Lower lobe of right lung (tissue), 2 donors: ENCODE data around the gene TBC1D17. TPM values are rescaled to one million over a fixed set of nuclear protein-coding genes. Genes with fewer than 3 reads are reported as not detected.

Experiments used
- ATAC-seq, 2 donors: fragments of 200-7000 bp; cut with Tn5 transposase; one replicate each; pipeline ENCODE4 v1.9.1; 2020 to 2022; ENCODE audit warnings: mild to moderate bottlenecking in 2 of 2, moderate library complexity in 2 of 2
- DNase-seq: peaks from one replicate; pipeline ENCODE4 v3.0.0-alpha.2; 2020
- H3K27ac ChIP-seq: fragments of 200-600 bp; one replicate; pipeline ENCODE4 v1.8.0; 2022
- H3K27me3 ChIP-seq: fragments of 200-600 bp; one replicate; pipeline ENCODE4 v1.8.0; 2022; ENCODE audit warnings: low read depth
- H3K36me3 ChIP-seq: fragments of 200-600 bp; one replicate; pipeline ENCODE4 v1.8.0; 2022; ENCODE audit warnings: mild to moderate bottlenecking
- H3K4me1 ChIP-seq: fragments of 200-600 bp; one replicate; pipeline ENCODE4 v1.8.0; 2022
- H3K4me3 ChIP-seq: fragments of 200-600 bp; one replicate; pipeline ENCODE4 v1.8.0; 2022; ENCODE audit warnings: mild to moderate bottlenecking
- H3K9me3 ChIP-seq: fragments of 200-600 bp; one replicate; pipeline ENCODE4 v1.8.0; 2022
- intact Hi-C: fragments of 100-400 bp; cut with DNase I; formaldehyde crosslinking; loops from one replicate; pipeline ENCODE4 v1.11.0; 2022
- total RNA-seq: library from RNA; stranded (reverse); fragmentation: NEBNext Ultra II Directional; extraction: Animal tissue kit (Norgen Biotek cat#: 25700); gene quantifications from one replicate; pipeline ENCODE4 v1.2.1, GENCODE V29; 2021
- TF ChIP-seq, protein P1 (sequence below): fragments of 200-600 bp; IDR thresholded peaks from one replicate; pipeline ENCODE4 v1.8.0; 2022; ENCODE audit warnings: antibody characterized with exemption, mild to moderate bottlenecking
- donor health status: DM: no; HTN: yes; CAD: no; lungs with severe emphysema.

The TBC1D17 gene
- total RNA-seq, 1 donor from 2014 or later: 53.1 TPM

DNA sequence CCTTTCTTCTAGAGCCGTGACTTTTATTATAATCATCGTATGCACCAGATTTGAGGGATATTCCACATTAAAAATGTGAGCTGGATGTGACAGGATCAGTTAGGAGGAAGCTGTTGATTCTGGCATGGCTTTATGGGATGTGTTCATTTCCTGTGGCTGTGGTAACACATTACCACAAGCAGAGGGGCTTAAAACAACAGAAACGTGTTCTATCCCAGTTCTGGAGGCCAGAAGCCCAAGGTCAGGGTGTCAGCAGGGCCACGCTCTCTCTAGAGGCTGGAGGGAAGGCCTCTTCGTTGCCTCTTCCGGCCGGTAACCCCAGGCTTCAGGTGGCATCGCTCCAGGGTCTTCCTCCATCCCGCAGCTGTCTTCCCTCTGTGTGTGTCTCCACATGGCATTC, 44.9 kb upstream of the TBC1D17 start:
- Histone ChIP-seq H3K4me1 (no peaks in the 10 kb centered on the region), H3K9me3 (no peaks in the 10 kb centered on the region), H3K36me3 (peaks cover 100% of the 10 kb centered on the region), H3K27me3 (no peaks in the 10 kb centered on the region), H3K4me3 (no peak overlapping the region), H3K27ac (no peak overlapping the region)
- no peak for ATAC-seq
- no peak for DNase-seq
- TF ChIP-seq, protein P1, sequence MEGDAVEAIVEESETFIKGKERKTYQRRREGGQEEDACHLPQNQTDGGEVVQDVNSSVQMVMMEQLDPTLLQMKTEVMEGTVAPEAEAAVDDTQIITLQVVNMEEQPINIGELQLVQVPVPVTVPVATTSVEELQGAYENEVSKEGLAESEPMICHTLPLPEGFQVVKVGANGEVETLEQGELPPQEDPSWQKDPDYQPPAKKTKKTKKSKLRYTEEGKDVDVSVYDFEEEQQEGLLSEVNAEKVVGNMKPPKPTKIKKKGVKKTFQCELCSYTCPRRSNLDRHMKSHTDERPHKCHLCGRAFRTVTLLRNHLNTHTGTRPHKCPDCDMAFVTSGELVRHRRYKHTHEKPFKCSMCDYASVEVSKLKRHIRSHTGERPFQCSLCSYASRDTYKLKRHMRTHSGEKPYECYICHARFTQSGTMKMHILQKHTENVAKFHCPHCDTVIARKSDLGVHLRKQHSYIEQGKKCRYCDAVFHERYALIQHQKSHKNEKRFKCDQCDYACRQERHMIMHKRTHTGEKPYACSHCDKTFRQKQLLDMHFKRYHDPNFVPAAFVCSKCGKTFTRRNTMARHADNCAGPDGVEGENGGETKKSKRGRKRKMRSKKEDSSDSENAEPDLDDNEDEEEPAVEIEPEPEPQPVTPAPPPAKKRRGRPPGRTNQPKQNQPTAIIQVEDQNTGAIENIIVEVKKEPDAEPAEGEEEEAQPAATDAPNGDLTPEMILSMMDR: no peak
- intact Hi-C loops: no loop called here

DNA sequence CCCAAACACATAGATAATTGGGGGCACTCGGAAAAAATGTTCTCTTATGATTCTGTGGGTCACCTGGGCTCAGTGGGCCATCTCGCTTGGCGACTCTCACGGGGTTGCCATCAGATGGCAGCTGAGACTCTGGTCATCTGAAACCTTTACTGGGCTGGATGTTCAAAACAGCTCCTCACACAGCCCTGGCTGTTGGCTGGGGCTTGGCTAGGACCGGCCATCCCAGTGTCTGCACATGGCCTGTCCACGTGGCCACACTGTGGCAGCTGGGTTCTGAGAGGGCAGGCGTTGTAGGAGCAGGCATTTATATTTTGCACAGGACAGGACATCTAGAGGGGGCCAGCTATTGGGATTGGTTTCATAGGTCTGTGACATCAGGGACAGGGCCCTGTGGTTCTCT, 43.9 kb upstream of the TBC1D17 start:
- ATAC-seq: no peak
- H3K36me3 ChIP-seq: peaks cover 100% of the 10 kb centered on the region

DNA sequence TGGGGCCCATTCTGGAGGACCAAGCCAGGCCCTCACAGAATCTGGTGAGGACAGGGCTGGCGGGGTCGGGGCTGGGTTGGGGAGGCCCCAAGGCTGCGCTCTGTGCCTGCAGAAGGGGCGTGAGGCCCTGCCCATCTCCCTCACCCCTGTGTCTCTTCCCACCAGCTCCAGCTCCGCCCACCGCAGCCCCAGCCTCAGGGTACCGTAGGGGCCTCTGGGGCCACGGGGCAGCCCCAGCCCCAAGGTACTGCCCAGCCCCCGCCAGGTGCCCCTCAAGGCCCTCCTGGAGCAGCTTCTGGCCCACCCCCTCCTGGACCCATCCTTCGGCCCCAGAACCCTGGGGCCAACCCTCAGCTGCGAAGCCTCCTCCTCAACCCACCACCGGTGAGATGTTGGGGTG, 41.9 kb upstream of the TBC1D17 start:
- ATAC-seq (peak in 1 of 2 donors; percentile 25), DNase-seq (no peak)
- Histone ChIP-seq H3K9me3 (no peaks in the 10 kb centered on the region), H3K27me3 (no peaks in the 10 kb centered on the region), H3K27ac (no peak overlapping the region), H3K4me3 (no peak overlapping the region), H3K4me1 (no peaks in the 10 kb centered on the region), H3K36me3 (peaks cover 97% of the 10 kb centered on the region)
- TF ChIP-seq, protein P1: no peak
- intact Hi-C loops: no loop called here

More for the DNA sequence above, 43.9 kb upstream of the TBC1D17 start:
- TF ChIP-seq, protein P1: no peak
- Histone ChIP-seq H3K27me3 (no peaks in the 10 kb centered on the region), H3K4me1 (no peaks in the 10 kb centered on the region), H3K9me3 (no peaks in the 10 kb centered on the region), H3K27ac (no peak overlapping the region), H3K4me3 (no peak overlapping the region)
- intact Hi-C loops: no loop called here
- no peak for DNase-seq

DNA sequence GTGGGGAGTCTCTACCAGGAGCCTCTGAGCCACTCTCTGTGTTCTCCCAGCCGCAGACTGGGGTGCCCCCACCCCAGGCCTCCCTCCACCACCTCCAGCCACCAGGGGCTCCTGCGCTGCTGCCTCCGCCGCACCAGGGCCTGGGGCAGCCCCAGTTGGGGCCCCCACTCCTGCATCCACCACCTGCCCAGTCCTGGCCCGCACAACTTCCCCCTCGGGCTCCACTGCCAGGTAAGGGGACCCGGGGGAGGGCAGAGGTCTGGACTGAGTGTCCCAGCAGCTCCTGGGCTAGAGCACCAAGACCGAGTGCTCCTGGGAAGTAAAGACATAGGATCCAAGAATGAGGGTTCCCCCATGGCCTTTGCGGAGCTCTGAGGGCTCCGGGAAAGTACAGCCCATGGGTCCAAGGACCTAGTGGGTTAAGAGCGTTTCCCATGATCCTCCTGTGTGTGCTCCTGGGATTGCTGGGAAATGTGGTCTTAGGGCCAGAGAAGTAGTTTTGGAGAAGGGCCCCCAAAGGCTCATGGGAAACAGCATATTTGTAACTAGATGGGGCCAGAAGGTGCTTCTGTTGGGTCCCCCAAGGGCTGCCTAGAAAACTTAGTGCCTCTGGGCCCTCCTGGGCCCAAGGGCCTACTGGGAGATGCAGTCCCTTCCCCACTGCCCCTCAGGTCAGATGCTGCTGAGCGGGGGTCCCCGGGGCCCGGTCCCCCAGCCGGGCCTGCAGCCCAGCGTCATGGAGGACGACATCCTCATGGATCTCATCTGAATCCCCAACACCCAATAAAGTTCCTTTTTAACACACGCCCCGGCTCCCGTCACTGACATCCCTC, 41.1 kb upstream of the TBC1D17 start:
- Histone ChIP-seq H3K9me3 (no peaks in the 10 kb centered on the region), H3K4me1 (no peaks in the 10 kb centered on the region), H3K4me3 (no peak overlapping the region), H3K36me3 (peaks cover 92% of the 10 kb centered on the region), H3K27me3 (no peaks in the 10 kb centered on the region), H3K27ac (no peak overlapping the region)
- no peak for DNase-seq
- no peak for ATAC-seq
- intact Hi-C loops: no loop called here
- TF ChIP-seq, protein P1: no peak

- H3K4me1 ChIP-seq: no peaks in the 10 kb centered on the region
- TF ChIP-seq, protein P1: no peak
- no peak overlapping the region for H3K4me3 ChIP-seq
- ATAC-seq: no peak
- H3K9me3 ChIP-seq: no peaks in the 10 kb centered on the region
- intact Hi-C loops: no loop called here
- H3K27me3 ChIP-seq: no peaks in the 10 kb centered on the region
- no peak overlapping the region for H3K27ac ChIP-seq
- H3K36me3 ChIP-seq: peaks cover 86% of the 10 kb centered on the region
- no peak for DNase-seq
Observed at GRCh38 chr19:49837009-49837310, 40.5 kb upstream of the TBC1D17 start.
